ENCODE results near the gene ITIH5.

GRCh38 chr10:7572391-7572790 lies 94.4 kb downstream of the ITIH5 start:
- TF ChIP-seq L3MBTL2 (conservative IDR thresholded peaks at IDR 0.05) (no peak), ARNT (IDR thresholded peaks at IDR 0.05) (no peak), FOXM1 (IDR thresholded peaks at IDR 0.05; ENCODE audit: borderline replicate concordance) (no peak), PKNOX1 (IDR thresholded peaks at IDR 0.05) (no peak), FOXK2 (IDR thresholded peaks at IDR 0.05) (no peak), FOXA1 (IDR thresholded peaks at IDR 0.05) (no peak), BHLHE40 (IDR thresholded peaks at IDR 0.05; ENCODE audit: borderline replicate concordance) (no peak), NFRKB (IDR thresholded peaks at IDR 0.05) (no peak), SP1 (IDR thresholded peaks at IDR 0.05) (no peak), HDGF (IDR thresholded peaks at IDR 0.05; ENCODE audit: borderline replicate concordance) (no peak), ELF4 (IDR thresholded peaks at IDR 0.05) (no peak), CTBP1 (IDR thresholded peaks at IDR 0.05; ENCODE audit: borderline replicate concordance) (no peak), TARDBP (IDR thresholded peaks at IDR 0.05) (no peak)

Measured in HEK293T (cell line).